Gastrocnemius medialis (tissue), 4 donors: Measurements from ENCODE around the gene TTN.

Experiments
- CTCF ChIP-seq, 5 experiments: fragments of 450-650 bp in 3 of 5; fragments of 200-600 bp in 2 of 5; sonication (generic) in 2 of 5; IDR thresholded peaks in 4 of 5; conservative IDR thresholded peaks in 1 of 5; 1 replicate in 4 of 5; 2 replicates in 1 of 5; pipeline ENCODE4 v1.5.1; 2016 to 2019; ENCODE audit warnings: antibody characterized with exemption in 5 of 5, mild to moderate bottlenecking in 3 of 5, moderate library complexity in 3 of 5
- POLR2A ChIP-seq, 2 donors: fragments of 450-650 bp; IDR thresholded peaks; one replicate each; pipeline ENCODE4 v1.6.1; 2017; ENCODE audit warnings: antibody characterized with exemption in 2 of 2, mild to moderate bottlenecking in 2 of 2, moderate library complexity in 2 of 2

- TF ChIP-seq CTCF (IDR thresholded peaks at IDR 0.05 in 4 of 5, conservative IDR thresholded peaks at IDR 0.05 in 1 of 5) (no peak), POLR2A (IDR thresholded peaks at IDR 0.05) (no peak)
Measured at GRCh38 chr2:178531168-178531567, 276.1 kb downstream of the TTN start.
